MM.1S (cell line): ENCODE measurements around the gene GRIN2D.

Source experiments
- CTCF ChIP-seq: fragments of 300-600 bp; sonication (generic); IDR thresholded peaks from 2 replicates; pipeline ENCODE4 v1.5.1; 2016; ENCODE audit warnings: antibody characterized with exemption, low read length, mixed read lengths
- EZH2 ChIP-seq: fragments of 300-600 bp; sonication (generic); optimal IDR thresholded peaks from 2 replicates; pipeline ENCODE3; 2017; ENCODE audit warnings: low read depth, mild to moderate bottlenecking, antibody characterized with exemption, low read length, mixed read lengths
- EZH2phosphoT487 ChIP-seq: fragments of 300-600 bp; sonication (generic); IDR thresholded peaks from 2 replicates; pipeline ENCODE4 v1.6.1; 2018; ENCODE audit warnings: antibody characterized with exemption, low read length

- TF ChIP-seq CTCF (no peak), EZH2 (no peak), EZH2phosphoT487 (no peak)
Observed at GRCh38 chr19:48398102-48398374, 4.6 kb downstream of the GRIN2D start.
